WERI-Rb-1 (cell line): ENCODE measurements around the gene GNB1L.

Source experiments
- DNase-seq: peaks from one replicate; pipeline ENCODE4 v3.0.0-alpha.2; 2020
- H3K27ac ChIP-seq: fragments of 250-450 bp; sonication (Bioruptor Pico); 2 replicates; pipeline ENCODE4 v1.5.1; 2020; ENCODE audit warnings: mild to moderate bottlenecking, moderate library complexity
- H3K27me3 ChIP-seq: fragments of 250-450 bp; sonication (Bioruptor Pico); 2 replicates; pipeline ENCODE4 v1.5.1; 2021; ENCODE audit warnings: mild to moderate bottlenecking, low read depth, moderate library complexity; ENCODE audit not compliant: insufficient read depth, severe bottlenecking
- H3K36me3 ChIP-seq: fragments of 250-450 bp; sonication (Bioruptor Pico); 2 replicates; pipeline ENCODE4 v1.5.1; 2020; ENCODE audit warnings: mild to moderate bottlenecking, moderate library complexity
- H3K4me3 ChIP-seq: 2 replicates; pipeline ENCODE4 v1.5.1; 2011; ENCODE audit warnings: low read depth, mild to moderate bottlenecking, control low read depth, low read length
- H3K9me3 ChIP-seq: fragments of 250-450 bp; sonication (Bioruptor Pico); 2 replicates; pipeline ENCODE4 v1.5.1; 2021; ENCODE audit warnings: mild to moderate bottlenecking, moderate library complexity; ENCODE audit not compliant: severe bottlenecking
- CTCF ChIP-seq: IDR thresholded peaks from 2 replicates; pipeline ENCODE4 v1.5.1; 2011; ENCODE audit warnings: low read depth, mild to moderate bottlenecking, control low read depth, inconsistent platforms, low read length

GNB1L gene

GRCh38 chr22:19819911-19820879, 34.5 kb downstream of the GNB1L start:
- Histone ChIP-seq H3K4me3 (no peak overlapping the region), H3K9me3 (no peaks in the 10 kb centered on the region), H3K27me3 (no peaks in the 10 kb centered on the region), H3K27ac (no peak overlapping the region), H3K36me3 (no peaks in the 10 kb centered on the region)
- no peak for TF ChIP-seq CTCF
- DNase-seq: no peak

GRCh38 chr22:19819208-19819910, 35.3 kb downstream of the GNB1L start:
- Histone ChIP-seq H3K4me3 (no peak overlapping the region), H3K36me3 (no peaks in the 10 kb centered on the region), H3K27me3 (no peaks in the 10 kb centered on the region), H3K9me3 (no peaks in the 10 kb centered on the region), H3K27ac (no peak overlapping the region)
- no peak for DNase-seq
- TF ChIP-seq CTCF: no peak

- H3K27ac ChIP-seq: no peak overlapping the region
- H3K27me3 ChIP-seq: no peaks in the 10 kb centered on the region
- H3K36me3 ChIP-seq: no peaks in the 10 kb centered on the region
- no peak overlapping the region for H3K4me3 ChIP-seq
- H3K9me3 ChIP-seq: no peaks in the 10 kb centered on the region
- TF ChIP-seq CTCF: peak; percentile 23; the same call in 1 of the 2 replicates
- peak; percentile 6 for DNase-seq
Measured at GRCh38 chr22:19818324-19819207, 36.1 kb downstream of the GNB1L start.

GRCh38 chr22:19816372-19817119, 38.1 kb downstream of the GNB1L start:
- H3K36me3 ChIP-seq: no peaks in the 10 kb centered on the region
- DNase-seq: no peak
- H3K27me3 ChIP-seq: no peaks in the 10 kb centered on the region
- no peak for TF ChIP-seq CTCF
- no peak overlapping the region for H3K27ac ChIP-seq
- H3K9me3 ChIP-seq: no peaks in the 10 kb centered on the region
- no peak overlapping the region for H3K4me3 ChIP-seq

GRCh38 chr22:19815823-19816290, 38.8 kb downstream of the GNB1L start:
- no peaks in the 10 kb centered on the region for H3K36me3 ChIP-seq
- H3K27ac ChIP-seq: no peak overlapping the region
- H3K9me3 ChIP-seq: no peaks in the 10 kb centered on the region
- H3K4me3 ChIP-seq: no peak overlapping the region
- no peak for TF ChIP-seq CTCF
- no peak for DNase-seq
- H3K27me3 ChIP-seq: no peaks in the 10 kb centered on the region
